Duodenal mucosa (tissue), 2 donors: ENCODE measurements around the gene XPO6.

Experiments
- H3K27ac ChIP-seq: one replicate; pipeline ENCODE4 v1.7.0; 2013; ENCODE audit warnings: low read depth, low read length
- H3K27me3 ChIP-seq, 2 donors: one replicate each; pipeline ENCODE4 v1.7.0; 2013; ENCODE audit warnings: low read length in 2 of 2, control low read depth in 1 of 2; ENCODE audit not compliant: insufficient read depth in 2 of 2, control insufficient read depth in 1 of 2
- H3K36me3 ChIP-seq, 2 donors: one replicate each; pipeline ENCODE4 v1.7.0; 2013; ENCODE audit warnings: low read length in 2 of 2, control low read depth in 1 of 2; ENCODE audit not compliant: insufficient read depth in 2 of 2, control insufficient read depth in 1 of 2
- H3K4me1 ChIP-seq, 2 donors: one replicate each; pipeline ENCODE4 v1.7.0; 2013; ENCODE audit warnings: low read length in 2 of 2, control low read depth in 1 of 2; ENCODE audit not compliant: insufficient read depth in 2 of 2, control insufficient read depth in 1 of 2
- H3K4me3 ChIP-seq, 2 donors: one replicate each; pipeline ENCODE4 v1.7.0; 2013; ENCODE audit warnings: low read length in 2 of 2, low read depth in 1 of 2
- H3K9ac ChIP-seq, 2 donors: one replicate each; pipeline ENCODE4 v1.7.0; 2013; ENCODE audit warnings: low read length in 2 of 2, low read depth in 1 of 2
- H3K9me3 ChIP-seq, 2 donors: one replicate each; pipeline ENCODE4 v1.7.0; 2013; ENCODE audit warnings: low read length in 2 of 2, control low read depth in 1 of 2; ENCODE audit not compliant: control insufficient read depth in 1 of 2

XPO6 gene

GRCh38 chr16:28073836-28074235, 137.9 kb downstream of the XPO6 start:
- Histone ChIP-seq H3K36me3 (no peaks in the 10 kb centered on the region), H3K9me3 (no peaks in the 10 kb centered on the region), H3K9ac (no peak overlapping the region), H3K4me3 (no peak overlapping the region), H3K4me1 (no peaks in the 10 kb centered on the region), H3K27me3 (no peaks in the 10 kb centered on the region), H3K27ac (no peak overlapping the region)

GRCh38 chr16:28072087-28072486, 139.7 kb downstream of the XPO6 start:
- no peak overlapping the region for H3K4me3 ChIP-seq
- H3K9ac ChIP-seq: no peak overlapping the region
- H3K27ac ChIP-seq: no peak overlapping the region
- H3K4me1 ChIP-seq: no peaks in the 10 kb centered on the region
- H3K9me3 ChIP-seq: no peaks in the 10 kb centered on the region
- H3K36me3 ChIP-seq: no peaks in the 10 kb centered on the region
- no peaks in the 10 kb centered on the region for H3K27me3 ChIP-seq

- Histone ChIP-seq H3K27me3 (no peaks in the 10 kb centered on the region), H3K4me1 (no peaks in the 10 kb centered on the region), H3K36me3 (no peaks in the 10 kb centered on the region), H3K9me3 (no peaks in the 10 kb centered on the region), H3K4me3 (no peak overlapping the region), H3K9ac (no peak overlapping the region), H3K27ac (no peak overlapping the region)
These were observed 141.6 kb downstream of the XPO6 start for GRCh38 chr16:28069971-28070794.

GRCh38 chr16:28068976-28069375, 142.8 kb downstream of the XPO6 start:
- Histone ChIP-seq H3K36me3 (no peaks in the 10 kb centered on the region), H3K9me3 (no peaks in the 10 kb centered on the region), H3K27me3 (peaks cover 9 to 10% of the 10 kb centered on the region in 2 donors), H3K4me1 (no peaks in the 10 kb centered on the region), H3K27ac (no peak overlapping the region), H3K4me3 (no peak overlapping the region), H3K9ac (no peak overlapping the region)

- H3K9me3 ChIP-seq: no peaks in the 10 kb centered on the region
These were observed 144.0 kb downstream of the XPO6 start for GRCh38 chr16:28067604-28068379.

GRCh38 chr16:28064706-28065249, 147.0 kb downstream of the XPO6 start:
- H3K27ac ChIP-seq: no peak overlapping the region
- no peak overlapping the region for H3K4me3 ChIP-seq
- H3K9ac ChIP-seq: no peak overlapping the region
- H3K4me1 ChIP-seq: no peaks in the 10 kb centered on the region
- no peaks in the 10 kb centered on the region for H3K9me3 ChIP-seq
- peaks cover 23 to 32% of the 10 kb centered on the region in 2 donors for H3K27me3 ChIP-seq
- no peaks in the 10 kb centered on the region for H3K36me3 ChIP-seq

More at GRCh38 chr16:28067604-28068379, 144.0 kb downstream of the XPO6 start:
- H3K36me3 ChIP-seq: no peaks in the 10 kb centered on the region
- no peak overlapping the region for H3K27ac ChIP-seq
- no peaks in the 10 kb centered on the region for H3K4me1 ChIP-seq
- H3K9ac ChIP-seq: no peak overlapping the region
- no peak overlapping the region for H3K4me3 ChIP-seq
- peaks cover 12% of the 10 kb centered on the region in 2 donors for H3K27me3 ChIP-seq

- Histone ChIP-seq H3K27me3 (peaks cover 23 to 36% of the 10 kb centered on the region in 2 donors), H3K4me1 (no peaks in the 10 kb centered on the region), H3K9ac (no peak overlapping the region), H3K4me3 (no peak overlapping the region), H3K27ac (no peak overlapping the region), H3K36me3 (no peaks in the 10 kb centered on the region), H3K9me3 (no peaks in the 10 kb centered on the region)
These were observed 147.6 kb downstream of the XPO6 start for GRCh38 chr16:28064150-28064549.

GRCh38 chr16:28063591-28064061, 148.1 kb downstream of the XPO6 start, which contains the start of gene GSG1L:
Gene GSG1L, minus strand, starts transcription at chr16:28063714. Its CDS starts 290 bp downstream, at chr16:28063424.
- Histone ChIP-seq H3K4me3 (no peak within 1 kb of the TSS), H3K9me3 (no peaks in the 10 kb centered on the region), H3K9ac (no peak within 1 kb of the TSS), H3K27ac (no peak within 1 kb of the TSS), H3K4me1 (no peaks in the 10 kb centered on the region), H3K36me3 (no peaks in the 10 kb centered on the region), H3K27me3 (peaks cover 27 to 37% of the 10 kb centered on the region in 2 donors)

- no peaks in the 10 kb centered on the region for H3K36me3 ChIP-seq
These were observed 148.8 kb downstream of the XPO6 start for GRCh38 chr16:28062847-28063521.

More at GRCh38 chr16:28062847-28063521, 148.8 kb downstream of the XPO6 start:
- Histone ChIP-seq H3K9ac (no peak overlapping the region), H3K27me3 (peaks cover 27 to 38% of the 10 kb centered on the region in 2 donors), H3K27ac (no peak overlapping the region), H3K4me3 (no peak overlapping the region), H3K9me3 (no peaks in the 10 kb centered on the region), H3K4me1 (no peaks in the 10 kb centered on the region)
